ENCODE results near the gene LDLRAD4.

- TF ChIP-seq CTCF (IDR thresholded peaks at IDR 0.05) (no peak), EZH2 (IDR thresholded peaks at IDR 0.05; ENCODE audit: borderline replicate concordance, insufficient read depth, low read depth, low read length, poor library complexity, severe bottlenecking) (no peak)
Observed at GRCh38 chr18:13524054-13524453, 305.5 kb downstream of the LDLRAD4 start.
